Measurements from ENCODE around the gene PRKG1.
"Not testable (repeated sequence)": the region's sequence is repeated elsewhere in the genome, so short reads cannot be mapped to it uniquely, and the experiment has no call there.

The PRKG1 gene

DNA sequence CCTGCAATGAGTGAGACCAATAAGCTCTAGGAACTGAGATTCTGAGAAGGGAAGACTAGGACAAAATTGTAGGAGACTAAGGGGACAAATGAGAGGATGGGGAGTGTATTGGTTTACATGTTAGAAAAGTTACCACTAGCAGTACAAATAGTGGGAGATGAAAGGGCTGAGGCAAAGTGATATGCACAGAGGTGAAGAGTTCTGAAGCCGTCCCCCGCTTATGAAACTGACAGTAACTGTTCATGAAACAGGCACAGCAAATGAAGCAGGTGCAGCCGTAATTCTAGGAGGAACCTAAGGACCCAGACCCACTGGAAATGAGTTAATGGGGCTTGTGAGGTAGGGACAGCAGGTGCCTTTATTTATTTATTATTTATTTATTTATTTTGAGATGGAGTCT is 211.3 kb downstream of the PRKG1 start:
- DNase-seq: no peak

- no peak for DNase-seq
Observed at GRCh38 chr10:51288511-51288910, 214.2 kb downstream of the PRKG1 start.

- no peak for DNase-seq
Observed at GRCh38 chr10:51289519-51289918, 215.2 kb downstream of the PRKG1 start.

- no peak for DNase-seq
Observed at GRCh38 chr10:51291961-51292360, 217.7 kb downstream of the PRKG1 start.

DNA sequence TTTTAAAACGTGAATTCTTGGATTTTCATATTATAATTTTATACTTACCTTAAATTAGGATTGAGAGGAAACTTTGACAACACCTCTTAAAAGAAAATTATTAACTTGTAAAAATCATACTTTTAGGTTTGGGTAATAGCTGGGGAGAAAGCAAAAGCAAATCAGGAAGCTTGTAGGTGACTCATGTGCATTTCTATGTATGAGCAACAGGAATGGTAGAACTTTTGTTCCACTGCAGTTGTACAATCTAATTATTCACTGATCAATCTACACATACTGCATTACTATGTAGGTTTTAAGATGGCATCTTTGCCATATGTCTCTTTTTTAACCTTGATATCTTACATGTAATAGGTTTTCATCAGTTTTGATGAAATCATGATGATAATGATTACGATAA is 223.2 kb downstream of the PRKG1 start:
- no peak for DNase-seq

- no peak for DNase-seq
Observed at GRCh38 chr10:51300617-51301304, 226.5 kb downstream of the PRKG1 start.

DNA sequence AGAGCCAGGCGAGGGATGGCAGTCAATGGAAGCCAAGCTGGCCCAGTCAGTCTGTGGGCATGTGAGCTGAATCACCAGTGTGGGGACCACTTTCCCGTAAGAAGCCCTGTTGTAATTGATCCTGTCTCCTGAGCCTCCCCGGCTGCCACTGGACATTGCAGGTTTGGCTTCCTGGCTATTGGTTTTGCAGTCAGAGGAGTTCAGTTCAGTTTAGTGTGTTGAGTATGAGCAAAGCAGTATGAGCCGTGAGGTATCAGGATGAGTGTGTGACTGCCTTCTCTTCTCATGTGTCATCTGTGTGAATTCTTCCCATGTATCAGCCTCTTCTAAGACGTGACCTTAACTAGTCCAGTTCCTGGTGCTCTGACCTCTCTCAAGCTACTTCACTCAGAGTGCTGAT is 227.4 kb downstream of the PRKG1 start:
- DNase-seq: no peak

DNA sequence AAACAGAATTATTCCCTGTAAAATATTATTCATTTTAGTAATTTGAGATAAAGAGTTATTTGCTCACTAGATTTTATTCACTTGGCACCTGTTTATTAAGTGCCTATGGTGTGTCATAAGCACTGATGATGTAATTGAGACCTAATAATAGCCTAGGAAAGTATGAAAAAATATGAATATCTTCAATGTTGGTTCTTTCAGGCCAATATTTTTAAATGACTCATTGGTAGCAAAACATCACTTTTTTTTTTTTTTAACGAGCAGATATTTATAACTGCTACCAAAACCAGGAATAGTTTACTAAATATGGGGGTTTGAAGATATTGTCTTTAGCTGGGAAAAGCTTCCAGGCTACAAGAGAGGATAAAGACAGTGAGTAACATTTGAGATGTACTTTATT is 228.0 kb downstream of the PRKG1 start:
- no peak for DNase-seq

DNA sequence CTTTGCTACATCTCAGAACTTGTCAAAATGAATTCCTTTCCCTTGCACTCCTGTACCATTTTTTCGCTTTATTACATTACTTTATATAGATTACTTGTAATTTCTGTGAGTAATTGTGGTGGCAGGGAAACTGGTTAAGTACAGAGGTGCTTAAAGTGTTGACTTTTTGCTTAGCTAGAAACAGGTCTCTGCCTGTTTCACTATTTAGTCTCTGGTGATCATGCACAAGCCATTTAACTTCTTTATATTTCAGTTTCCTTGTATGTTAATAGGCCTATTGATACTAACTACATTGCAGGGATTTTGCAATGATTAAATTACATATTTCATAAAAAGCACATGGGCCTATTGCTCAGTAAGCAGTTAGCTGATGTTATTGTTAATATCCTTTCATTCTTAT is 233.8 kb downstream of the PRKG1 start:
- DNase-seq: no peak

GRCh38 chr10:51311228-51311627 is 236.9 kb downstream of the PRKG1 start:
- no peak for DNase-seq

- DNase-seq: no peak
Observed at GRCh38 chr10:51312817-51313216, 238.5 kb downstream of the PRKG1 start.

- DNase-seq: no peak
Observed at GRCh38 chr10:51313251-51313650, 239.0 kb downstream of the PRKG1 start.

GRCh38 chr10:51313773-51314478 is 239.6 kb downstream of the PRKG1 start:
- no peak for DNase-seq

- DNase-seq: no peak
Observed at GRCh38 chr10:51314481-51314880, 240.2 kb downstream of the PRKG1 start.

DNA sequence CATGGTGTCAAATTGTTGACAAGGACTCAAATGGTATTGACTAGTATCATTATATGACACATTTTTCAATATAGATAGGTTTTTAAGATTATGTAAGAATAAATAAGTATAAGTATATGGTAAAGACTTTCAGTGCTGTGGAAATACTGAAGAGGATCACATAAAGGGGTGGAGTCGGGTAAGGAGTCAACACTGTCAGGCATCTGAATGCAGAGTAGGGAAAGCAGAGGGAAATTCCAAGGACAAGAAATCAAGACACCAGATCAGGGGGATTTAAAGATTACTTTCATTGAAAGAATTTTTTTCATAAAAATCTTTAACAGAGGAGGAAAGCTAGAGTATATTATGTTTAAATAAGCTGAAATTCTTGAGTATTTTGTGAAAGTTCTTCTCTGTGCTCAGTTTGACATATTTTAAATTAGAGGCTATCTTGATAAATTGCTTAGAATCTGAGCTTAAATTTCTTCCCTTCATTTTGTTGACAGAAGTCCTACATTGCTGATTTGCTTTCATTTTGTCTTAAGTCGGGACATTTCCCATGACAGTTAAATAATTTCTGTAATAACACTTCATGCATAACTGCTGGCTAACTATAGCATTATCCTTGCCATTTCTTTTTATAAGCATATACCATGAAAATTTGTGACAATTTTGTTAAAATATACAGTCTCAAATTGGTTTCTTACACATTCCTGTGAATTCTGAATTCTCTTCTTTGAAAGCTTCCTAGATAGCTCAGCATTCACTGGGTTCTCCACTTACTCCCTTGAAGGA is 244.3 kb downstream of the PRKG1 start:
- DNase-seq: no peak

- DNase-seq: no peak
Observed at GRCh38 chr10:51319173-51319435, 244.8 kb downstream of the PRKG1 start.

DNA sequence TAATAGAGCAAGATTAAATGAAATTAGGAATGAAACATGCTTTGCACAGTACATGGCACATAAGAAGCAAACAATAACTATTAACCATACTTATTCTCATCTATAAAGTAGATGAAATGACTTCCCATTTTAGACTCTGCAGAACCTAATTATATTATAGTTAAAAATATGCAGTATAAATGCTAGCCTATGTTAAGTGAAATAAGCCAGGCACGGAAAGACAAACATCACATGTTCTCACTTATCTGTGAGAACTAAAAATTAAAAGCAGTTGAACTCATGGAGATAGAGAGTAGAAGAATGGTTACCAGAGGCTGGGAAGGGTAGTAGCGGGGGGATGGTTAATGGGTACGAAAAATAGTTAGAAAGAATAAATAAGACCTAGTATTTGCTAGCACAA is 247.0 kb downstream of the PRKG1 start:
- no peak for DNase-seq

- no peak for DNase-seq
Observed at GRCh38 chr10:51321980-51322379, 247.7 kb downstream of the PRKG1 start.

- DNase-seq: no peak
Observed at GRCh38 chr10:51325649-51326048, 251.4 kb downstream of the PRKG1 start.

DNA sequence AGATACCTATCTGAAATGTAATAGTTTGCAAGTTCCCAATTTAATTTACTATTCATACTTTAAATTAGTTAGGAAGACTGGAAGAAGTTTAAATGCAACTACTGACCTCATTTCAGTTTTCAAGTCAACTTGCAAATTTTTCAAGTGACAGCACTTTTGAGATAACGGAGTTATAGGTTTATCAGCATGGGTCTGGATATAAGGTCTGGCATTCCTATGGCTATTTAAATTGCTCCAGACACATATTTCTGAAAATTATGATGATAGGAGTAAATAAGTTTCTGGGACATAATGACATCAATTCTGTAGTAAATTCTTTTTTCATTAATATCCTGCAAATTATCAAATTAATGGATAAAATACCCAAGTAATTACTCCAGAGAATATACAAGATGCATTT is 251.9 kb downstream of the PRKG1 start:
- no peak for DNase-seq

DNA sequence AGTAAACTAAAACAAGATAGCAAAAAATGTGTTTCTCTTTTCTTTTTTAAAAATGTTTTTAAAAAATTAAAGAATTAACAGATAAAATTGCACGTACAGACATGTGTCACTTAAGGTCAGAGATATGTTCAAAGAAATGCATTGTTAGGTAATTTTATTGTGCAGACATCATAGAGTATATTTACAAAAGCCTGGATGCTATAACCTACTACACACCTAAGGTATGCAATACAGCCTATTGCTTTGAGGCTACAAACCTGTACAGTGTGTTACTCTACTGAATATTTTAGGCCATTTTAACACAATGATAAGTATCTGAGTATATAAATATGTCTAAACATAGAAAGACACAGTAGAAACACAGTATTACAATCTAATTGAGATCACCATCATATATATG is 253.1 kb downstream of the PRKG1 start:
- DNase-seq: no peak

DNA sequence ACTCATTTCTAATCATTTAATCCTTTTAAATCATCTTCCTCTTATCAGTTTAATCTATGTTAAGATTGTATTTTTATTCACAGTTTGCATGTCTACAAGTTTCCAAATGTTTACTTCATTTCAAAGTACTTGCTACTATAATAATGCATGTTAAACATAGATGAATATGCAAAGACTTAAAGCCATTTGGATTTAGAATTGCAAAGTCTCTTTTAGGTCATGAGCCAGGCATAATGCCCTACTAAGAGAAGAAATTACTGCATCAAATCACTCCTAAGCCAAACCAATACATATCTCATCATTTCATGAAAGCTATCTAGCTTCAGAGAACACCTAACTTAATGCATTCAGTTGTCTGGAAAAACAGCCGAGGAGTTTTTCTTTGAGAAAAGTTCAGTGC is 266.1 kb downstream of the PRKG1 start:
- DNase-seq: no peak

DNA sequence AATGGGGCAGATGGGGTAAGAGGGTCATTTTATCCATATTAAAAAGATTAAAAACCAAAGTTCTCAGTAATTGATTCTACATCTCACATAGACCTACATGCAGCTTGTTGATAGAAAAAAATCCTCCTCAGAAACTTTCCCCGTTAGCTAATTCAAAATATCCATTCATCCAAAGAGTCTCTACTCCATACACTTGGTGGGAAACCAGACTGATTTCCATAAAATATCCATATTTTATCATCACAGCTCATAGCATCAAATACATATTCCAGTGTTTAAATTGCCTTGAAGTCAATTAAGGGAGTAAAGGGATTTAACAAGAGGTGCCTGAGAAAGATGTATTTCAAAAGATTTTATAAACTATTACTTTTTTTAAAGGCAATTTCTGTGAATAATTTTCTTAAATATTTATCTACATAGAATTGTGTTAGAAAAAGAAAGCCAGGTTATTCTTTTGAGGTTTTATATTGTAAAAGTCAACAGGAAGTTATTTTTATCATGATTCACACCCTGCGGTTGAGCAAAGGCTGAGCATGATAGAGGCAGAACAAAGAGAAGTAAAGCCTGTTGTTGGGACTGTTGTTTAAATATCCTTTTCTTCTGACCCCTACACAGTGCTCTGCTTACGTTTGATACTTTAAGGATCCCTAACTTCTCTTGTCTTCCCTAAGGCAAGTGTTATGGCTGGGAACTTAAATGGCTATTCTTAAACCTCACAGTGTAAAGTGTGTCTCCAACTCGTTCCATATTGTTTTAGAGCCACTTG is 266.7 kb downstream of the PRKG1 start:
- DNase-seq: no peak

GRCh38 chr10:51341745-51342144 is 267.5 kb downstream of the PRKG1 start:
- not testable (repeated sequence) for DNase-seq

All from NCI-H2171 (cell line).